ENCODE measurements around the gene TENT4A.

The TENT4A gene

GRCh38 chr5:6686915-6687409, 26.3 kb upstream of the TENT4A start:
- H3K27me3 ChIP-seq (replicated peaks; ENCODE audit: control insufficient read depth, insufficient read depth, low read length) = peaks cover 2% of the 10 kb centered on the region; the same call in 1 of the 2 replicates
- H3K4me3 ChIP-seq (replicated peaks; ENCODE audit: low read depth, low read length) = no peak overlapping the region
- no peak for DNase-seq (ENCODE audit: extremely low read depth, insufficient read length)
- no peaks in the 10 kb centered on the region for H3K36me3 ChIP-seq (ENCODE audit: control insufficient read depth, insufficient read depth, low read length)
- TF ChIP-seq CTCF (IDR thresholded peaks at IDR 0.05; ENCODE audit: insufficient read depth, low read length, poor library complexity, severe bottlenecking) = no peak

- Histone ChIP-seq H3K27me3 (replicated peaks; ENCODE audit: control insufficient read depth, insufficient read depth, low read length) (peaks cover 2% of the 10 kb centered on the region; the same call in 1 of the 2 replicates), H3K4me3 (replicated peaks; ENCODE audit: low read depth, low read length) (no peak overlapping the region), H3K36me3 (ENCODE audit: control insufficient read depth, insufficient read depth, low read length) (no peaks in the 10 kb centered on the region)
- DNase-seq (ENCODE audit: extremely low read depth, insufficient read length) = no peak
- TF ChIP-seq CTCF (IDR thresholded peaks at IDR 0.05; ENCODE audit: insufficient read depth, low read length, poor library complexity, severe bottlenecking) = no peak
Observed at GRCh38 chr5:6687505-6687904, 25.7 kb upstream of the TENT4A start.

- Histone ChIP-seq H3K4me3 (replicated peaks; ENCODE audit: low read depth, low read length) (no peak overlapping the region), H3K36me3 (ENCODE audit: control insufficient read depth, insufficient read depth, low read length) (no peaks in the 10 kb centered on the region), H3K27me3 (replicated peaks; ENCODE audit: control insufficient read depth, insufficient read depth, low read length) (no peaks in the 10 kb centered on the region)
- TF ChIP-seq CTCF (IDR thresholded peaks at IDR 0.05; ENCODE audit: insufficient read depth, low read length, poor library complexity, severe bottlenecking) = no peak
- no peak for DNase-seq (ENCODE audit: extremely low read depth, insufficient read length)
Observed at GRCh38 chr5:6692906-6693305, 20.3 kb upstream of the TENT4A start.

GRCh38 chr5:6698696-6699095, 14.5 kb upstream of the TENT4A start:
- Histone ChIP-seq H3K4me3 (replicated peaks; ENCODE audit: low read depth, low read length) (no peak overlapping the region), H3K36me3 (ENCODE audit: control insufficient read depth, insufficient read depth, low read length) (no peaks in the 10 kb centered on the region), H3K27me3 (replicated peaks; ENCODE audit: control insufficient read depth, insufficient read depth, low read length) (no peaks in the 10 kb centered on the region)
- no peak for TF ChIP-seq CTCF (IDR thresholded peaks at IDR 0.05; ENCODE audit: insufficient read depth, low read length, poor library complexity, severe bottlenecking)
- DNase-seq (ENCODE audit: extremely low read depth, insufficient read length) = no peak

GRCh38 chr5:6699357-6699756, 13.9 kb upstream of the TENT4A start:
- TF ChIP-seq CTCF (IDR thresholded peaks at IDR 0.05; ENCODE audit: insufficient read depth, low read length, poor library complexity, severe bottlenecking) = no peak
- no peak for DNase-seq (ENCODE audit: extremely low read depth, insufficient read length)
- Histone ChIP-seq H3K4me3 (replicated peaks; ENCODE audit: low read depth, low read length) (no peak overlapping the region), H3K36me3 (ENCODE audit: control insufficient read depth, insufficient read depth, low read length) (no peaks in the 10 kb centered on the region), H3K27me3 (replicated peaks; ENCODE audit: control insufficient read depth, insufficient read depth, low read length) (no peaks in the 10 kb centered on the region)

GRCh38 chr5:6700074-6700684, 13.1 kb upstream of the TENT4A start:
- TF ChIP-seq CTCF (IDR thresholded peaks at IDR 0.05; ENCODE audit: insufficient read depth, low read length, poor library complexity, severe bottlenecking) = no peak

More at GRCh38 chr5:6700074-6700684, 13.1 kb upstream of the TENT4A start:
- no peak for DNase-seq (ENCODE audit: extremely low read depth, insufficient read length)
- Histone ChIP-seq H3K27me3 (replicated peaks; ENCODE audit: control insufficient read depth, insufficient read depth, low read length) (no peaks in the 10 kb centered on the region), H3K36me3 (ENCODE audit: control insufficient read depth, insufficient read depth, low read length) (no peaks in the 10 kb centered on the region), H3K4me3 (replicated peaks; ENCODE audit: low read depth, low read length) (no peak overlapping the region)

Data from GM06990 (cell line).